Gastrocnemius medialis (tissue), 4 donors: ENCODE data around the gene GTPBP4.

Source experiments
- CTCF ChIP-seq, 5 experiments: fragments of 450-650 bp in 3 of 5; fragments of 200-600 bp in 2 of 5; sonication (generic) in 2 of 5; IDR thresholded peaks in 4 of 5; conservative IDR thresholded peaks in 1 of 5; 1 replicate in 4 of 5; 2 replicates in 1 of 5; pipeline ENCODE4 v1.5.1; 2016 to 2019; ENCODE audit warnings: antibody characterized with exemption in 5 of 5, mild to moderate bottlenecking in 3 of 5, moderate library complexity in 3 of 5
- POLR2A ChIP-seq, 2 donors: fragments of 450-650 bp; IDR thresholded peaks; one replicate each; pipeline ENCODE4 v1.6.1; 2017; ENCODE audit warnings: antibody characterized with exemption in 2 of 2, mild to moderate bottlenecking in 2 of 2, moderate library complexity in 2 of 2

DNA sequence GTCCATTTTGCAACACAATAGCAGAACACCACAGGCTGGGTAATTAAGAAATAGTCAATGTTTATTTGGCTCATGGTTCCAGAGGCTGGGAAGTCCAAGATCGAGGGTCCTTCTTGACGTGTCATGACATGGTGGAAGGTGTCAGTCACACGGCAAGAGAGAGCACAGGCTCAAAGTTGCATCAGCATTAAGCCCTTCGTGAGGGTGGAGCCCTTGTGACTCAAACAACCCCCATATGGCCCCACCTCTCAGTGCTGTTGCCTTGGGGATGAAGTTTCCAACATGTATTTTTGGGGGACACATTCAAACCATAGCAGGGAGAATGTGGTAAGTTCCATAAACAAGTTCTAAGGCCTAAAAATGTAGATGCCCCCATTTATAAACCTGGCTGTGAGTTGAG lies 24.6 kb upstream of the GTPBP4 start:
- TF ChIP-seq CTCF (IDR thresholded peaks at IDR 0.05 in 4 of 5, conservative IDR thresholded peaks at IDR 0.05 in 1 of 5) (no peak), POLR2A (IDR thresholded peaks at IDR 0.05) (no peak)
